HL-60/S4 treated with retinoic acid at 250 ng/mL for 4 days and 3 days (cell line): ENCODE measurements around the gene MLLT3.
"Not testable (repeated sequence)": the region's sequence is repeated elsewhere in the genome, so short reads cannot be mapped to it uniquely, and the experiment has no call there.

Source experiments
- in situ Hi-C: fragments of 300-500 bp; cut with MboI; formaldehyde crosslinking; loops from 2 replicates; pipeline ENCODE4 v1.7.0; 2022; ENCODE audit warnings: low sequenced_read_pairs

The MLLT3 gene

DNA sequence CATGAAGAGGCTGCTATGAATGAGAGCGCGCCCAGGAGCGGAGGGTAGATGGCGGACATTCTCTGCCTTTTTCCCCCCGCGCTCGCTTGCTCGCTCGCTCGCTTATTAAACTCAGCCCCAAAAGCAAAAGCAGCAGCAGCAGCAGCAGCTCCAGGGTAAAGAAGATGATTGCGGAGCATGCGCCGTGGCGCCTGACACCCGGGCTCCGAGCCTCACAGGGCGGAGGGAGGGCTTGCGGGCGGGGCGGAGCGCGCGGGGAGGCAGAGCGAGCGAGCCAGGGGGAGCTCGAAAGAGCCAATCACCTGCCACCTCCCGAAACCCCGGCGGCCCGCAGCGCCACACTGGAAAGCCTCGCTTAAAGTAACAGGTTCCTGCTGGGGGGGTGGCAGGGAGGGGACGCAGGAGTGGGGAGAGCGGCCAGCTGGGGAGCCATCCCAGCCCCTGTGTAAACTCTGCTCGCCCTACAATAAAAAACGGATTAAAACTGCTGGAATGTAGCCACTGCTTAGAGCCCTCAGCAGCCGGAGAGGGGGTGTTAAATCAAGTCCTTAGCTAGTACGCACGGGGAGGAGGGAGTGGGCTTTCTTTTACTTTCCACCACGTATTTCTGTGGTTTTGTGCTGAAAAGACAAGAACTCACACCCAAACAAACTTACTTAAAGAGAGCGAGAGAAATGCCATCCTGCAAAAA is at the start of gene MLLT3:
TSS of gene MLLT3 (minus strand) at position 170 of the 691 bp plus-strand sequence.
- in situ Hi-C loops, result no loop called here

DNA sequence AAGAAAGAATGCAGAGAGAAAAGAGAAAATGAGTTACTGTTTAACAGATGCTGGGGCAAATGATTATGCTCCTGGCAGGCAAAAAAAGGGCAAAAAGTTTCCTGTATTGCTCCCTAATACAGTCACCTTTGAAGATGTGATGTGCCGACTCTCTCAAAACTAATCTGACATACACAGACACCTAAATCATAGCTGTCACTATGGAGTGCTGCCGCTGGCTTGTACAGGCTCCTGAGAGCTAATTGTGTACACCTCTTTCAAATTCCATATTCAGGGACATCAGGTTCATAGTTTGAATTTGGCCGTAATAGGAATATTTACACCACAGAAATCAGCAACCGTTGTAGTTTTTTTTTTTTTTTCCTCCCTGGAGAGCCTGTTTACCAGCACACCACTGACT is 49.3 kb upstream of the MLLT3 start:
- in situ Hi-C loops, result no loop called here

DNA sequence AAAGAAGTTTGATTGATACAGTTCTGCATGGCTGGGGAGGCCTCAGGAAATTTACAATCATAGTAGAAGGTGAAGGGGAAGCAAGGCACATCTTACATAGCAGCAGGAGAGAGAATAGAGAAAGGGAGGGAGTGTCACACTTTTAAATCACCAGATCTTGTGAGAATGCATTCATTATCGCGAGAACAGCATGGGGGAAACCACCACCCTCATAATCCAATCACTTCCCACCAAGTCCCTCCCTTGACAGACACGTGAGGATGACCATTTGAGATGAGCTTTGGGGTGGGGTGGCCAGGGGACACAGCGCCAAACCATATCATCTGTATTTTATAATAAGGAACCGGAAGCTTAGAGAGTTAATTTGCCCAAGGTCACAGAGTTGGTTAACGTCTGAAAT is 48.1 kb upstream of the MLLT3 start:
- in situ Hi-C loops, result no loop called here

DNA sequence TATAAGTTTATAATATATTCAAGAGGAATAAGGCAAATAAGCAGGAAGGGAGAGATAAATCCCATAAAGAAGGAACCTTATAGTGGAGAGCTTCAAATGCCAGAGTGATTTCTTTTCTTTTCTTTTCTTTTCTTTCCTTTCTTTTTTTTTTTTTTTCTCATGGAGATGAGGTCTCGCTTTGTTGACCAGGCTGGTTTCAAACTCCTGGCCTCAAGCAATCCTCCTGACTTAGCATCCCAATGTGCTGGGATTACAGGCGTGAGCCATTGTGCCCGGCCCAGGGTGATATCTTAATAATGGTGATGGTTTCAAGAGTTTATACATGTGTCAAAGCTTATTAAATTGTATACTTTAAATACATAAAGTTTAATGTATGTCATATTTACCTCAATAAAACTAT is 42.2 kb upstream of the MLLT3 start:
- in situ Hi-C loops, result no loop called here

DNA sequence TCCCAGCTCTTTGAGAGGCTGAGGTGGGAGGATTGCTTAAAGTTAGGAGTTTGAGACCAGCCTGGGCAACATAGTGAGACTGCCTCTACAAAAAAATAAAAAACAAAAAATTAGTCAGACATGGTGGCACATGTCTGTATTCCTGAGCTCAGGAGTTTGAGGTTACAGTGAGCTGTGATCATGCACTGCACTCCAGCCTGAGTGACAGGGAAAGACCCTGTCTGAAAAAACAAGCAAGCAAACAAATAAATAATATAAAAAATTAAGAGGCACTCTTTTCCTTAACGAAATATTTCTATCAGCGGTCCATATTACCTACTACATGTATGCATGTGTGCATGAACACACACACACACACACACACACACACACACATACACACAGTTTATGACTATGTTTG is 40.8 kb upstream of the MLLT3 start:
- in situ Hi-C loops, result no loop called here

DNA sequence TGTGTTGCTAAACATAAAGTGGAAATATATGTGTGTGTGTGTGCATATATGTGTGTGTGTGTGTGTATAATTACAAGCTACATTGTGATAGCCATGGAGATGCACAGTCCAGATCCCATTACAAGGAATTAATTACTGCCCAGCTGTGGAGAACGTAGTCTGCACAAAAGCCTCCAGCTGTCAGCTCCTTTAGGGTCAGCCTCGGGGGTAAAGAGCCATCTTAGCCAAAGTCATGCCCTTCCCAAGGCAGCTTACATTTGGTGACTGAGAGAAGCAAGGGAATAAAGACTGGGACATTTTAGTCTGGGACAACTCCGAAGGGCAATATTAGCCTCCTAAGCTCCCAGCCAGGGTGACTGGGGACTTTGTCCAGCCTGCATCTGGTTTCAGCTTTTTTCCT is 39.9 kb upstream of the MLLT3 start:
- in situ Hi-C loops, result no loop called here

DNA sequence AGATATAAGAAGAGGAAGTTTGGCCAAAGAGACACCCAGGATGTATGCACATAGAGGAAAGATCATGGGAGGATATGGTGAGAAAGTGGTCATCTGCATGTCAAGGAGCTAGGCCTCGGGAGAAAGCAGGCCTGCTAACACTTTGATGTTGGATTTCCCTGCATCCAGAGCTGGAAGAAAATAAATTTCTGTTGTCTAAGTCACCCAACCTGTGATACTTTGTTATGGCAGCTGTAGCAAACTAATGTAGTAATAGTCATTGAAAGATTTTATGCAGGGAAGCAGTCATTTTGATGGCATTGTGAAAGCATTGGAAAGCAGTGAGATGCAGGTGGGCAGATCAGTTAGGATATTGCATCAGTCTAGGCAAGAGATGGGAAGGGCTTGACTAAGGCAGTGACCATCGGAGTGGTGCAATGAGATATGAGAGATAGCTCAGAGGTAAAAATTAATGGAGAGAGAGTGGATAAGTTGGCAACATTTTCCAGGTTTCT is 37.2 kb upstream of the MLLT3 start:
- in situ Hi-C loops, result no loop called here

DNA sequence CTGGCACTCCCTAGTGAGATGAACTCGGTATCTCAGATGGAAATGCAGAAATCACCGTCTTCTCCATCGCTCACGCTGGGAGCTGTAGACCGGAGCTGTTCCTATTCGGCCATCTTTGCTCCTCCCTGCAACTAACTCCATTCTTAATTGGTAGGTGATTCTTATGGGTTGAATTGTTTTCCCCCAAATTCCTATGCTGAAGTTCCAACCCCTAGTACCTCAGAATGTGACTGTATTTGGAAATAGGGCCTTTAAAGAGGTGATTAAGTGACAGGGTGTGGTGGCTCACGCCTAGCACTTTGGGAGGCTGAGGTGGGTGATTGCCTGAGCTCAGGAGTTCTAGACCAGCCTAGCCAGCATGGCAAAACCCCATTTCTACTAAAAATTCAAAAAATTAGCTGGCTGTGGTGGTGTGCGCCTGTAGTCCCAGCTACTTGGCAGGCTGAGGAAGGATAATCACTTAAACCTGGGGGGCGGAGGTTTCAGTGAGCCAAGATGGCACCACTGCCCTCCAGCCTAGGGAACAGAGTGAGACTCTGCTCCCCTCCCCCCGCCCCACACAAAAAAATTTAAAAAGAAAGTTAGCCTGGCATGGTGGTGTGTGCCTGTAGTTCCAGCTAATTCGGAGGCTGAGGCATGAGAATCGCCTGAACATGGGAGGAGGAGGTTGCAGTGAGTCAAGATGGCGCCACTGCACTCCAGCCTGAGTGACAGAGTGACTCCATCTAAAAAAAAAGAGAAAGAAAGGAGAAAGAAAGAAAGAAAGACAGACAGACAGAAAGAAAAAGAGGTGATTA is 36.6 kb upstream of the MLLT3 start:
- in situ Hi-C loops, result no loop called here

DNA sequence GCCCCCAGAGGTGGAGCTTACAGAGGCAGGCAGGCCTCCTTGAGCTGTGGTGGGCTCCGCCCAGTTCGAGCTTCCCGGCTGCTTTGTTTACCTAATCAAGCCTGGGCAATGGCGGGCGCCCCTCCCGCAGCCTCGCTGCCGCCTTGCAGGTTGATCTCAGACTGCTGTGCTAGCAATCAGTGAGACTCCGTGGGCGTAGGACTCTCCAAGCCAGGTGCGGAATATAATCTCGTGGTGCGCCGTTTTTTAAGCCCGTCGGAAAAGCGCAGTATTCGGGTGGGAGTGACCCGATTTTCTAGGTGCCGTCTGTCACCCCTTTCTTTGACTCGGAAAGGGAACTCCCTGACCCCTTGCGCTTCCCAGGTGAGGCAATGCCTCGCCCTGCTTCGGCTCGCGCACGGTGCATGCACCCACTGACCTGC is 36.0 kb upstream of the MLLT3 start:
- in situ Hi-C loops, result not testable (repeated sequence)

DNA sequence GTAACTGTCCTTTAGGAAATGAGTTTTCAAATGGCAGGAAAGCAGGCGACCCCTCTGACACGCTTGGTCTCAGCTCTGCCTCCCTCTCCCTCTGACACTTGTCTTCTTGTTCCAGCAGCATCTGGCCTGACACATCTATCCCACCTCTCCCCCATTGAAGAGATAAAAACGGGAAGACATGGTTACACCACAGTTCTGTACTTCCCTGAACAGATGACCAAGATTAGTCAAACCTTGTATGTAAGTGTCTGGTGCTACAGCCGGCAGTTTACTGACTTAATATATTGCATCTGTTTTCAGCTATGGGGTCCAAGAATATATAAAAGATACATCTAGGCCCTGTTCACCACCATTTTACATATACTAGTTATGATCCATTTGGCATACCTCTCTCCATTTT is 29.6 kb upstream of the MLLT3 start:
- in situ Hi-C loops, result no loop called here

DNA sequence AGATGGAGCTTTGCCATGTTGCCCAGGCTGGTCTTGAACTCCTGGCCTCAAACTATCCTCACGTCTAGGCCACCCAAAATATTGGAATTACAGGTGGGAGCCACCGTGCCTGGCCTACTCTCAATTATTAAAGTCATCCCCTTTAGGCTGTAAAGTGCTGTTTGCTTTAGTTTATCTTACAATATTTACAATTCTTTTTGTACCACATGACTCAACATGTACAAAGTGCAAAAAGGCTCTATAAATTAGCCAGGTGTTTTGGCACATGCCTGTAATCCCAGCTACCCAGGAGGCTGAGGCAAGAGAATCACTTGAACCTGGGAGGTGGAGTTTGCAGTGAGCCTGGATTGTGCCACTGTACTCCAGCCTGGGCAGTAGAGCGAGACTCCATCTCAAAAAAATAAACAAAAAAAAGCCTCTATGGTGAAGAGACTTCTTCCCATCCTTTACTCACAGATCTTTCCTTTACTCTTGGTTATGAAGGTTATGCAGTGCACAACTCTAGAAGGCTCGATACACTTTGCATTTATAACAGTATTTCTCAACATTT is 28.5 kb upstream of the MLLT3 start:
- in situ Hi-C loops, result no loop called here

DNA sequence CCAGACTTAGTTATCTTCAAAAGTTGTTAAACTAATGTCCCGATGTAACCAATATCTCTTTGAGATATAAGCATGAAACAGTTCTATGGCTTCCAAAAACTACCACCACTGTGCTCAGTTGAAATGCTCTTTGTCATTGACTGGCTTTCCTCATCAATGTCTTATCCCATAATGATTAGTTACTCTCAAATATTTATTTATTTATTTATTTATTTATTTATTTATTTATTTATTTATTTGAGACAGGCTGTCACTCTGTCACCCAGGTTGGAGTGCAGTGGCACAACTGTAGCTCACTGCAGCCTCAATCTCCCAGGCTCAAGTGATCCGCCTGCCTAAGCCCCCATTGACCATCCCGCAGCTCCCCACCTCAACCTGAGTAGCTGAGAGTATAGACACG is 28.0 kb upstream of the MLLT3 start:
- in situ Hi-C loops, result no loop called here

DNA sequence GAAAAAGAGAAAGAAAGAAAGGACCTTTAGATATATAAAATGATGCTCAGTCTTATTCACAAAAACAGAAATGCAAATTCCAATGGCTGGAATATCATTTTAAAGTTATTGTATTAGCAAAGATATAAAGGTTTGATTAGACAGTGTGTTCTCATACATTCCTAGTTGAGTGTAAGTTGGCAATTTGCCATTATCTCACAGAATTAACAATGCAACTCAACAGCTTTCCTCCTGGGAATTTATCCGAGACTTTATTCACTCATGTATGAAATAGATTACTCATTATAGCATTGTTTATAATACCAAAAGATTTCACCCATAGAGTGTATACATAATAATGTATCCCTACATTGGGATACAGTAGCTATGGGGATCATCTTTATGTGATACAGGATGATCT is 27.1 kb upstream of the MLLT3 start:
- in situ Hi-C loops, result no loop called here

DNA sequence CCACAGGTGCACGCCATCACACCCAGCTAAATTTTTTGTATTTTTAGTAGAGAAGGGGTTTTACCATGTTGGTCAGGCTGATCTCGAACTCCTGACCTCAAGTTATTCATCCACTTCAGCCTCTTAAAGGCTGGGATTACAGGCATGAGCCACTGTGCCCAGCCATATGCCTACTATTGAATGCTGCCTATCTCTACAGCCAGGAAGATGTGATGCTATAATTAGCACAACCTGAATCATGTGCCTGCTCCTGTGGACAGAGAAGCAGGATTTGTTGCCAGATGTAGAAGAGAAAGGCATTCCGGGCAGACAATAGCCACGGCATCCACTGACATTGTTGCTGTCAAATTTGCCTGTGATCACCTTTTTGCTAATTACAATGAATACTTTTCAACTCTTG is 24.4 kb upstream of the MLLT3 start:
- in situ Hi-C loops, result no loop called here

DNA sequence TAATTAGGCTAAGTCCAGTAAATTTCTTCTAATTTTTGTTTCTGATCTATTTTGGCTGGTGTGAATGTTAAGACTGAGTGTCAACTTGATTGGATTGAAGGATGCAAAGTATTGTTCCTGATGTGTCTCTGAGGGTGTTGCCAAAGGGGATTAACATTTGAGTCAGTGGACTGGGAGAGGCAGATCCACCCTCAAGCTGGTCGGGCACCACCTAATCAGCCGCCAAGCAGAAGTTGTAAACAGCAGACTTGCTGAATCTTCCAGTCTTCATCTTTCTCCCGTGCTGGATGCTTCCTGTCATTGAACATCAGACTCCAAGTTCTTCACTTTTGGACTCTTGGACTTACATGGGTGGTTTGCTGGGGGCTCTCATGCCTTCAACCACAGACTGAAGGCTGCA is 21.4 kb upstream of the MLLT3 start:
- in situ Hi-C loops, result no loop called here

DNA sequence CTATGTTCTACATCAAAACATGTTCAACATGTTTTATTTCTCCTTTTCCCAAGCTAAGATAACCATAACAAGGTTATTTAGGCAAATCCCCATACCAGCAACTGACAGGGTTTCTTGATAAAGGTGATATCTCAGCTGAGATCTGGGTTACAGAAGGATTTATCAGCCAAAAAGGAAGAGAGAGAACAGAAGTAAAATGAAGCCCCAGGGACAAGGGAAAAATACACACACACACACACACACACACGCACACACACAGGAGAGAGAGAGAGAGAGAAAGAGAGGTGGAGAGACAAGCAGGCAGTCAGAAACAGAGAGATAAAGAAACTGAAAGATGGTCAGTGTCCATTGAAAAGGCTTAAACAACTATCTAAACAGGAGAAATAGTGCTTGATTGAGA is 19.7 kb upstream of the MLLT3 start:
- in situ Hi-C loops, result no loop called here

DNA sequence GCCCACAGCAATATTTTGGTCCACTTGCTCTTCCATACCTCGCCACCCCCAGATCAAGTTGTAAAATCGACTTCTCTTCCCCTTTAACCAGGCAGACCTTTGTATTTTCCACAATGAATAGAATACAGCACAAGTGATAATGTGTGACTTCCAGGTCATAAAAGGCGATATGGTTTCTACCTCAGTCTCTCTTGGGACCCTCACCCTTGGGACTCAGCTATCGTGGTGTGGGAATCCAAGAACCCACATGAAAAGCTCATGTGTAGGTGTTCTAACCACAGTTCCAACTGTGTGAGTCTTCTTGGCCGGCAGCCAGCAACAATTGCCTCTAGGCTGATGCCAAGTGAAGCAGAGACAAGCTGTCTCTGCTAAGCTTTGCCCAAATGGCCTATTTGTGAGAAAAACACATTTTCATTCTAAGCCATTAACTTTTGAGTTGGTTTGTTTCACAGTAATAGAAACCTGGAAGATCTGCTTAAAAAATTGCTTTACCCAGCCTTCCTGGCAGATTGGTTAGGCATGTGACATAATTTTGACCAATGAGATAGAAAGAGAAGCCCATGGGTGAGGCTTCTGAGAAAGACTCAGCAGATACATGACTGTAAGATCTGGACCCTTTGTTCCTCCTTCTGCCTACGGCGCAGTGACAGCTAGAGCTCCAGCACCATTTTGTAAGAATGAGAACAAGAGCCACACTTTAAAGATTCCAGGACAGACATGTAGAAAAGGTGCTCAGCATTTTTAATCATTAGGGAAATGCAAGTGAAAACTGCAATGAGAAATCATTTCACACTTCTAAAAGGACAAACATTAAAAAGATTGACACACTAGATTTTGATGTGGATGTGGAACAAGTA is 18.3 kb upstream of the MLLT3 start:
- in situ Hi-C loops, result no loop called here

DNA sequence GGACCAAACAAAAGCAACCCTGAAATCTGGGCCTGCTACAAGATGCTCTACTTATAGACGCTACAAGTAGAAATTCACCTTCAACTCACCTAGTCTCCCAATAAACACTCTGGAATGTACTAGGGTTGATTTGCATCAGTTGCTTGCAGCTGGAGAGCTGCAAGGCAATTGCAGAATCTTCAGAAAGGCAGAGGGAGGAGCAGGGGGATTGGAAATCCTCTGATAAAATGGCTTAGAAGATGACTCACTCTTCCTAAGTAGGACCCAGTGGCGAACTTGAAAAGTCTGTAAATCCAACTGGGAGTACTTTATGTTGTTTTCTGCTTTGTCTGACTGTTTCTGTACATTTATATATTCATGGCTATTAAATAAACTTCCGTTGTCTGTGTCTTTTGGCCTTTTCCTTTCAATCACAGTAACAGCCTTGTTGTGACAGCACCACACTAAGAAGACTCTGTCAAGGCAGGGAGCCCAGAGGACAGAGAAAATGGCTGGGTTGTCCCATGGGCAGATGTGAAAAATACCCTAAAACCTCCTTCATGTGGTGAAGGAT is 14.7 kb upstream of the MLLT3 start:
- in situ Hi-C loops, result no loop called here

DNA sequence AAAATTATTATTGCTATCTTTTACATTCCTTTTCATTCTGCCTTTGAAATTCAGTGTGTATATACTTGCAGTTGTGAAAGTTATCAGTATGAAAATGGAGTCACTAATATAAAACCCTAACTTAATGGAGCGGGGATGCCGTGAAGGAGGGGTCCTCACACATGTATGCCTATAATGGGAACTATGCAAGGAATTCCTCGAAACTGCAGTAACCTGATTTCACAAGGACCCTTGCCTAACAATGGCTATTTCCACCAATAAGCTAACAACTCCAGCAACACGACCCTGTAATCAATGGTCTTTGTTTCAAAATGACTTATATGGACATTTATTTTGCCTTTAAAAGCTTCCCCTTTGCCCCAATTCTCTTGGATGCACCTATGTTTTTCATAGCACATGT is 12.6 kb upstream of the MLLT3 start:
- in situ Hi-C loops, result no loop called here

DNA sequence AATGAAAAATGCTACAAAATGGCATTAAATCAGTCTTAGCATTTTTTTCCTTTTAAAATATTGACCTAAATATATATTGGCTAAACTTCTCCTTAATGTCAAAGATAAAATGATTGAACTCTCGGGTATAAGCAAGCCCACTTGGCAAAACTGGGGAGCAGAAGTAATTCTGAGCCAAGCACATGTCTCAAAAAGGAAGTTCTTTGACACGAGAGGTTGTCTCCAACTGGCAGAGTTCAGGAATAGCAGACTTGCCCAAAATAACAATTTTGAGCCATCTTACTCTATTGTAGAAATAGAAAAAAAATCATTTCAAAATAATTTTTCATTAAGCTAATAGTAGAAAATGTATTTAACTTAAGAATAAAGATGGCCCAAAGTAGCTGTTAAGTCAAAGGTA is 10.4 kb upstream of the MLLT3 start:
- in situ Hi-C loops, result no loop called here
